NCI-H2029 (cell line): ENCODE data around the gene KMT5C.
A peak's percentile ranks its signal among the peaks of the same experiment; 100 is the strongest.

Source experiments
- DNase-seq: peaks from one replicate; lab custom pipeline; 2025; lab: John Stamatoyannopoulos, UW

The KMT5C gene

GRCh38 chr19:55368701-55369563, 29.3 kb downstream of the KMT5C start:
- no peak for DNase-seq

- DNase-seq: no peak
Measured at GRCh38 chr19:55369653-55370304, 30.1 kb downstream of the KMT5C start.

GRCh38 chr19:55370305-55370988, 30.8 kb downstream of the KMT5C start, which contains the start of gene IL11:
Gene IL11 (minus strand): TSS chr19:55370463. CDS start chr19:55370310, 153 bp downstream.
- no peak for DNase-seq

GRCh38 chr19:55372316-55373081, 32.8 kb downstream of the KMT5C start:
- DNase-seq: no peak

GRCh38 chr19:55373306-55373992, 33.8 kb downstream of the KMT5C start:
- DNase-seq: no peak

- no peak for DNase-seq
Measured at GRCh38 chr19:55373993-55374757, 34.5 kb downstream of the KMT5C start.

GRCh38 chr19:55376241-55376933, 36.7 kb downstream of the KMT5C start, which contains the start of gene TMEM190:
Gene TMEM190 (plus strand): TSS chr19:55376826. CDS start chr19:55376854, 28 bp downstream.
- no peak for DNase-seq

- DNase-seq: no peak
Measured at GRCh38 chr19:55377356-55378131, 37.9 kb downstream of the KMT5C start.

- no peak for DNase-seq
Measured at GRCh38 chr19:55379174-55379573, 39.5 kb downstream of the KMT5C start.

GRCh38 chr19:55382013-55382412, 42.3 kb downstream of the KMT5C start:
- no peak for DNase-seq

GRCh38 chr19:55382522-55383054, 42.9 kb downstream of the KMT5C start:
- DNase-seq: no peak

GRCh38 chr19:55383279-55384130, 43.8 kb downstream of the KMT5C start:
- peak; percentile 55 for DNase-seq

GRCh38 chr19:55384131-55384919, 44.6 kb downstream of the KMT5C start, which contains the start of gene TMEM238:
Gene TMEM238 (minus strand): TSS chr19:55384292. CDS start chr19:55384259, 33 bp downstream.
- peak; percentile 31 for DNase-seq

GRCh38 chr19:55384920-55385723, 45.4 kb downstream of the KMT5C start:
- peak; percentile 96 for DNase-seq

GRCh38 chr19:55385724-55386492, 46.2 kb downstream of the KMT5C start, which contains the start of gene RPL28:
Gene RPL28 (plus strand): TSS chr19:55385932. CDS start chr19:55386358, 426 bp downstream.
- DNase-seq: peak; percentile 99
